Measurements from ENCODE around the gene CACNA2D2. TPM values are rescaled to one million over a fixed set of nuclear protein-coding genes. Genes with fewer than 3 reads are reported as not detected.

The CACNA2D2 gene
- total RNA-seq, 1 experiment from 2014 or later, result not detected

GRCh38 chr3:50339485-50340146 lies 163.8 kb downstream of the CACNA2D2 start:
- Histone ChIP-seq H3K79me2 (ENCODE audit: low read depth) (peaks cover 25% of the 10 kb centered on the region), H3K4me1 (replicated peaks; ENCODE audit: insufficient read depth) (peaks cover 24% of the 10 kb centered on the region), H2AFZ (no peak overlapping the region), H3K27ac (no peak overlapping the region), H3K9me2 (ENCODE audit: insufficient read depth) (no peaks in the 10 kb centered on the region), H3K36me3 (ENCODE audit: low read depth) (no peaks in the 10 kb centered on the region), H3K27me3 (ENCODE audit: insufficient read depth, low read depth) (no peaks in the 10 kb centered on the region), H3K9me3 (ENCODE audit: insufficient read depth, low read depth) (no peaks in the 10 kb centered on the region), H4K20me1 (ENCODE audit: insufficient read depth) (no peaks in the 10 kb centered on the region), H3F3A (ENCODE audit: insufficient read depth, low read depth) (peaks cover 35% of the 10 kb centered on the region; the same call in 1 of the 2 replicates), H3K4me3 (no peak overlapping the region), H3K4me2 (no peak overlapping the region)
- ChIA-PET POLR2A (ENCODE audit: unreplicated experiment) (no interaction called here), CTCF (no interaction called here)
- BruUV-seq (replicated peaks), result no TSS peak
- DNase-seq, result no peak
- intact Hi-C loops (cut with micrococcal nuclease; ENCODE audit: unreplicated experiment), result loop anchor here (5.0 kb wide), 2 partner anchors 72 to 112 kb away; partner anchors contain the start of gene SEMA3B
- TF ChIP-seq EZH2 (IDR thresholded peaks at IDR 0.05; ENCODE audit: low read depth) (no peak), CTCF (conservative IDR thresholded peaks at IDR 0.05) (no peak)

- Histone ChIP-seq H3K4me2 (peak overlapping the region; percentile 73), H3K79me2 (ENCODE audit: low read depth) (peaks cover 32% of the 10 kb centered on the region), H3K27ac (no peak overlapping the region), H3F3A (ENCODE audit: insufficient read depth, low read depth) (peaks cover 37% of the 10 kb centered on the region; the same call in 1 of the 2 replicates), H2AFZ (no peak overlapping the region), H3K36me3 (ENCODE audit: low read depth) (no peaks in the 10 kb centered on the region), H3K9me2 (ENCODE audit: insufficient read depth) (no peaks in the 10 kb centered on the region), H4K20me1 (ENCODE audit: insufficient read depth) (no peaks in the 10 kb centered on the region), H3K4me1 (replicated peaks; ENCODE audit: insufficient read depth) (peaks cover 25% of the 10 kb centered on the region), H3K9me3 (ENCODE audit: insufficient read depth, low read depth) (no peaks in the 10 kb centered on the region), H3K27me3 (ENCODE audit: insufficient read depth, low read depth) (no peaks in the 10 kb centered on the region), H3K4me3 (no peak overlapping the region)
- intact Hi-C loops (cut with micrococcal nuclease; ENCODE audit: unreplicated experiment), result loop anchor here (5.0 kb wide), 2 partner anchors 72 to 112 kb away; partner anchors contain the start of gene SEMA3B
- no peak for DNase-seq
- BruUV-seq (replicated peaks), result no TSS peak
- CTCF ChIA-PET, result interaction anchor here (0.7 kb wide), 1 partner anchor 54 kb away, joined by 10 read pairs; no protein-coding TSS in a partner anchor
- TF ChIP-seq CTCF (conservative IDR thresholded peaks at IDR 0.05) (no peak), EZH2 (IDR thresholded peaks at IDR 0.05; ENCODE audit: low read depth) (no peak)
- POLR2A ChIA-PET (ENCODE audit: unreplicated experiment), result no interaction called here
Observed at GRCh38 chr3:50338965-50339364, 164.5 kb downstream of the CACNA2D2 start.

- Histone ChIP-seq H3K9me2 (ENCODE audit: insufficient read depth) (no peaks in the 10 kb centered on the region), H3K4me3 (peak overlapping the region; percentile 83), H3F3A (ENCODE audit: insufficient read depth, low read depth) (peaks cover 37% of the 10 kb centered on the region; the same call in 1 of the 2 replicates), H3K79me2 (ENCODE audit: low read depth) (peaks cover 42% of the 10 kb centered on the region), H3K36me3 (ENCODE audit: low read depth) (no peaks in the 10 kb centered on the region), H4K20me1 (ENCODE audit: insufficient read depth) (no peaks in the 10 kb centered on the region), H2AFZ (peak overlapping the region; percentile 80), H3K4me2 (peak overlapping the region; percentile 73), H3K9me3 (ENCODE audit: insufficient read depth, low read depth) (no peaks in the 10 kb centered on the region), H3K4me1 (replicated peaks; ENCODE audit: insufficient read depth) (peaks cover 25% of the 10 kb centered on the region), H3K27ac (peak overlapping the region; percentile 64), H3K27me3 (ENCODE audit: insufficient read depth, low read depth) (no peaks in the 10 kb centered on the region)
- DNase-seq, result peak; percentile 92 to 99
- no peak for TF ChIP-seq CTCF (conservative IDR thresholded peaks at IDR 0.05)
- TF ChIP-seq EZH2 (IDR thresholded peaks at IDR 0.05; ENCODE audit: low read depth), result no peak
- BruUV-seq (replicated peaks), result no TSS peak
- intact Hi-C loops (cut with micrococcal nuclease; ENCODE audit: unreplicated experiment), result loop anchor here (5.0 kb wide), 2 partner anchors 70 to 110 kb away; partner anchors contain the start of gene SEMA3B
- CTCF ChIA-PET, result interaction anchor here (0.5 to 1.3 kb wide), 6 partner anchors 10 to 109 kb away, joined by 3 to 7 read pairs (median 4); partner anchors contain the start of genes CYB561D2 and NPRL2
- POLR2A ChIA-PET (ENCODE audit: unreplicated experiment), result interaction anchor here (0.6 to 1.5 kb wide), 14 partner anchors 13 to 997 kb away, joined by 3 to 8 read pairs (median 5); partner anchors contain the start of genes CYB561D2, GNAI2, HEMK1 and HYAL3
Observed at GRCh38 chr3:50337175-50337861, 166.1 kb downstream of the CACNA2D2 start.

Data from PC-9 (cell line).